Measurements from ENCODE around the gene FBL.
"Not testable (repeated sequence)": the region's sequence is repeated elsewhere in the genome, so short reads cannot be mapped to it uniquely, and the experiment has no call there.

GRCh38 chr19:39877982-39878381, 31.8 kb upstream of the FBL start:
- not testable (repeated sequence) for TF ChIP-seq SP1 (IDR thresholded peaks at IDR 0.05); SUZ12 (IDR thresholded peaks at IDR 0.05); FOXA1 (IDR thresholded peaks at IDR 0.05); FOXM1 (IDR thresholded peaks at IDR 0.05; ENCODE audit: borderline replicate concordance); ELF4 (IDR thresholded peaks at IDR 0.05); ZNF384 (IDR thresholded peaks at IDR 0.05); L3MBTL2 (conservative IDR thresholded peaks at IDR 0.05); NFRKB (IDR thresholded peaks at IDR 0.05)

All from HEK293T (cell line).